HCT116 (cell line): ENCODE data around the gene ZBTB47. TPM values are rescaled to one million over a fixed set of nuclear protein-coding genes. Genes with fewer than 3 reads are reported as not detected.

ENCODE experiments used
- ATAC-seq: fragments of 200-7000 bp; cut with Tn5 transposase; 2 replicates; pipeline ENCODE4 v1.9.1; 2020; ENCODE audit warnings: mild to moderate bottlenecking, moderate library complexity
- BruUV-seq: library from RNA; stranded (reverse); fragments of 400-500 nt; replicated peaks from 2 replicates; lab custom pipeline; 2021; lab: Mats Ljungman, UMichigan
- CTCF ChIA-PET: fragments of 300-600 bp; sonication (Branson Sonifier 250); formaldehyde crosslinking; loops from one replicate; lab custom pipeline; 2021; ENCODE audit warnings: antibody characterized with exemption; lab: Charles Lee
- POLR2A ChIA-PET: fragments of 300-600, 350-600 bp; sonication (Branson Sonifier 250); formaldehyde crosslinking; loops from one replicate; lab custom pipeline; 2021; ENCODE audit warnings: antibody characterized with exemption; lab: Charles Lee
- RAD21 ChIA-PET, 2 experiments: fragments of 300-600 bp; sonication (Branson Sonifier 250); formaldehyde crosslinking; loops; one replicate each; lab custom pipeline; 2023; ENCODE audit warnings: low total read pairs in 2 of 2; ENCODE audit not compliant: uncharacterized antibody in 2 of 2, unreplicated experiment in 2 of 2, low non-redundant PET in 1 of 2; lab: Charles Lee
- DNase-seq: peaks from one replicate; pipeline ENCODE4 v3.0.0-alpha.2; 2010; ENCODE audit warnings: low read depth, low spot score
- H2AFZ ChIP-seq: fragments of 200-600 bp; shearing (Covaris generic), sonication (generic); 2 replicates; pipeline ENCODE4 v1.6.1; 2017; ENCODE audit warnings: low read depth, mixed run types, mixed read lengths, antibody characterized with exemption, low read length; ENCODE audit not compliant: poor library complexity, severe bottlenecking
- H3K27ac ChIP-seq: 2 replicates; pipeline ENCODE4 v1.5.1; 2012; ENCODE audit warnings: low read depth, low read length
- H3K27me3 ChIP-seq: fragments of 200-600 bp; sonication (generic); 2 replicates; pipeline ENCODE4 v1.6.1; 2016; ENCODE audit warnings: mixed run types, low read length, mixed read lengths; ENCODE audit not compliant: insufficient read depth
- H3K36me3 ChIP-seq, 2 experiments: fragments of 200-500 bp in 1 of 2; fragments of 200-600 bp in 1 of 2; sonication (Bioruptor generic) in 1 of 2; sonication (generic) in 1 of 2; 2 replicates each; pipeline versions ENCODE4 v1.5.1 to v1.6.1; 2014 to 2016; ENCODE audit warnings: low read length in 2 of 2, inconsistent platforms in 1 of 2, mixed read lengths in 1 of 2, mixed run types in 1 of 2; ENCODE audit not compliant: insufficient read depth in 2 of 2, control insufficient read depth in 1 of 2
- H3K4me1 ChIP-seq, 2 experiments: fragments of 200-600 bp in 1 of 2; sonication (generic) in 1 of 2; 2 replicates each; pipeline versions ENCODE4 v1.5.1 to v1.6.1; 2012 to 2017; ENCODE audit warnings: low read length in 2 of 2, inconsistent platforms in 1 of 2, mild to moderate bottlenecking in 1 of 2, mixed read lengths in 1 of 2, mixed run types in 1 of 2, moderate library complexity in 1 of 2; ENCODE audit not compliant: insufficient read depth in 2 of 2, control insufficient read depth in 1 of 2
- H3K4me2 ChIP-seq: fragments of 200-600 bp; sonication (generic); 2 replicates; pipeline ENCODE4 v1.6.1; 2017; ENCODE audit warnings: mixed run types, low read length, mixed read lengths
- H3K4me3 ChIP-seq, 2 experiments: fragments of 200-600 bp in 1 of 2; sonication (generic) in 1 of 2; replicated peaks in 1 of 2; 2 replicates each; pipeline ENCODE4 v1.5.1; 2011 to 2016; ENCODE audit warnings: low read length in 2 of 2, control low read depth in 1 of 2, low read depth in 1 of 2, mild to moderate bottlenecking in 1 of 2, mixed read lengths in 1 of 2, mixed run types in 1 of 2
- H3K79me2 ChIP-seq: fragments of 200-600 bp; sonication (generic); 2 replicates; pipeline ENCODE4 v1.6.1; 2017; ENCODE audit warnings: mild to moderate bottlenecking, mixed run types, low read length, moderate library complexity, mixed read lengths; ENCODE audit not compliant: insufficient read depth
- H3K9ac ChIP-seq: fragments of 200-600 bp; sonication (generic); 2 replicates; pipeline ENCODE4 v1.6.1; 2016; ENCODE audit warnings: low read length, mixed read lengths
- H3K9me2 ChIP-seq: fragments of 200-600 bp; sonication (generic), shearing (Covaris generic); 2 replicates; pipeline ENCODE4 v1.6.1; 2017; ENCODE audit warnings: mixed run types, mild to moderate bottlenecking, moderate library complexity; ENCODE audit not compliant: insufficient read depth
- H3K9me3 ChIP-seq, 2 experiments: fragments of 200-500 bp in 1 of 2; fragments of 200-600 bp in 1 of 2; sonication (Bioruptor generic) in 1 of 2; sonication (generic) in 1 of 2; 2 replicates each; pipeline ENCODE4 v1.6.1; 2014 to 2017; ENCODE audit warnings: low read length in 2 of 2, mixed read lengths in 2 of 2, inconsistent platforms in 1 of 2, low read depth in 1 of 2, mild to moderate bottlenecking in 1 of 2, mixed run types in 1 of 2, moderate library complexity in 1 of 2; ENCODE audit not compliant: control insufficient read depth in 1 of 2, insufficient read depth in 1 of 2
- H4K20me1 ChIP-seq: fragments of 200-600 bp; sonication (generic), shearing (Covaris generic); 2 replicates; pipeline ENCODE4 v1.6.1; 2017; ENCODE audit warnings: mixed run types, mild to moderate bottlenecking, moderate library complexity; ENCODE audit not compliant: insufficient read depth
- ATF3 ChIP-seq: IDR thresholded peaks from 2 replicates; pipeline ENCODE4 v1.6.1; 2012
- CBX3 ChIP-seq: IDR thresholded peaks from 2 replicates; pipeline ENCODE4 v1.6.1; 2012; ENCODE audit warnings: low read depth
- CTCF ChIP-seq, 3 experiments: fragments of 200-600 bp in 1 of 3; sonication (generic) in 1 of 3; IDR thresholded peaks in 2 of 3; conservative IDR thresholded peaks in 1 of 3; 2 replicates each; pipeline ENCODE4 v1.5.1; 2012 to 2017; ENCODE audit warnings: low read depth in 2 of 3, low read length in 2 of 3, antibody characterized with exemption in 1 of 3, borderline replicate concordance in 1 of 3, control low read depth in 1 of 3, mild to moderate bottlenecking in 1 of 3, mixed read lengths in 1 of 3, mixed run types in 1 of 3, moderate library complexity in 1 of 3; ENCODE audit not compliant: insufficient read depth in 1 of 3
- ELF1 ChIP-seq: IDR thresholded peaks from 2 replicates; pipeline ENCODE4 v1.6.1; 2012; ENCODE audit warnings: low read depth, borderline replicate concordance
- FOSL1 ChIP-seq: IDR thresholded peaks from 2 replicates; pipeline ENCODE4 v1.6.1; 2012; ENCODE audit warnings: low read depth
- JUND ChIP-seq: IDR thresholded peaks from 2 replicates; pipeline ENCODE4 v1.6.1; 2012
- MAX ChIP-seq: IDR thresholded peaks from 2 replicates; pipeline ENCODE4 v1.6.1; 2012
- POLR2A ChIP-seq: IDR thresholded peaks from 2 replicates; pipeline ENCODE4 v1.7.0; 2011; ENCODE audit warnings: borderline replicate concordance; ENCODE audit not compliant: insufficient read depth, insufficient read length; ENCODE audit errors: extremely low read depth
- RAD21 ChIP-seq: IDR thresholded peaks from 2 replicates; pipeline ENCODE4 v1.6.1; 2012; ENCODE audit warnings: low read depth, mild to moderate bottlenecking
- SIN3A ChIP-seq: IDR thresholded peaks from 2 replicates; pipeline ENCODE4 v1.6.1; 2012; ENCODE audit warnings: low read depth
- SP1 ChIP-seq: IDR thresholded peaks from 2 replicates; pipeline ENCODE4 v1.6.1; 2012; ENCODE audit warnings: low read depth
- SRF ChIP-seq: IDR thresholded peaks from 2 replicates; pipeline ENCODE4 v1.6.1; 2012; ENCODE audit warnings: low read depth
- TCF7L2 ChIP-seq: IDR thresholded peaks from 2 replicates; pipeline ENCODE4 v1.7.0; 2011; ENCODE audit warnings: borderline replicate concordance, inconsistent platforms; ENCODE audit not compliant: insufficient read depth, insufficient read length; ENCODE audit errors: extremely low read depth
- ZNF274 ChIP-seq: fragments of 200-500 bp; sonication (Bioruptor generic); IDR thresholded peaks from 2 replicates; pipeline ENCODE4 v1.6.1; 2014; ENCODE audit warnings: mild to moderate bottlenecking, low read depth, low read length, inconsistent platforms
- intact Hi-C: fragments of 100-400 bp; cut with micrococcal nuclease; formaldehyde crosslinking; loops from 2 replicates; pipeline ENCODE4 v1.10.0; 2022
- total RNA-seq: library from RNA; stranded (reverse); gene quantifications from one replicate; pipeline ENCODE4 v1.2.1, GENCODE V29; 2021; ENCODE audit not compliant: unreplicated experiment

ZBTB47 gene
- total RNA-seq, 1 experiment from 2014 or later = 6.3 TPM

- no peak for TF ChIP-seq SIN3A
Observed at GRCh38 chr3:42612217-42612616, 41.3 kb upstream of the ZBTB47 start (continued).

- Histone ChIP-seq H3K27me3 (no peaks in the 10 kb centered on the region), H3K9ac (no peak overlapping the region), H3K9me2 (no peaks in the 10 kb centered on the region), H3K9me3 (no peaks in the 10 kb centered on the region), H3K79me2 (peaks cover 97% of the 10 kb centered on the region), H3K27ac (no peak overlapping the region), H4K20me1 (no peaks in the 10 kb centered on the region; the same call in 1 of the 2 replicates), H3K4me2 (no peak overlapping the region), H2AFZ (no peak overlapping the region), H3K4me1 (no peaks in the 10 kb centered on the region; a peak in 1 of 4 replicates), H3K36me3 (peaks cover 3% of the 10 kb centered on the region in 2 experiments; a peak in 1 of 4 replicates), H3K4me3 (no peak overlapping the region)
- DNase-seq (no peak), ATAC-seq (peak; percentile 38)
- CTCF ChIA-PET = interaction anchor here (0.9 to 2.1 kb wide), 9 partner anchors 10 to 217 kb away, joined by 3 to 14 read pairs (median 5); partner anchors contain the start of genes NKTR and SS18L2
- TF ChIP-seq ZNF274 = no peak
- no peak for TF ChIP-seq ATF3
- TF ChIP-seq MAX = no peak
- TF ChIP-seq CBX3 = no peak
- no peak for TF ChIP-seq CTCF (IDR thresholded peaks at IDR 0.05 in 2 of 3, conservative IDR thresholded peaks at IDR 0.05 in 1 of 3; ENCODE audit: borderline replicate concordance in 1 of 3, insufficient read depth in 1 of 3, low read depth in 2 of 3, low read length in 2 of 3)
- no peak for TF ChIP-seq ELF1
- no peak for TF ChIP-seq RAD21
- TF ChIP-seq SP1 = no peak
- TF ChIP-seq POLR2A = no peak
- no peak for TF ChIP-seq JUND
- no peak for TF ChIP-seq FOSL1
- TF ChIP-seq TCF7L2 = no peak
- TF ChIP-seq SRF = no peak
- intact Hi-C loops = no loop called here
- RAD21 ChIA-PET = no interaction called here
- POLR2A ChIA-PET = interaction anchor here (1.8 kb wide), 1 partner anchor 10 kb away, joined by 5 read pairs; no protein-coding TSS in a partner anchor
- no TSS peak for BruUV-seq
Observed at GRCh38 chr3:42612928-42613327, 40.6 kb upstream of the ZBTB47 start.
